ENCODE data around the gene LPAR3.

LPAR3 gene

DNA sequence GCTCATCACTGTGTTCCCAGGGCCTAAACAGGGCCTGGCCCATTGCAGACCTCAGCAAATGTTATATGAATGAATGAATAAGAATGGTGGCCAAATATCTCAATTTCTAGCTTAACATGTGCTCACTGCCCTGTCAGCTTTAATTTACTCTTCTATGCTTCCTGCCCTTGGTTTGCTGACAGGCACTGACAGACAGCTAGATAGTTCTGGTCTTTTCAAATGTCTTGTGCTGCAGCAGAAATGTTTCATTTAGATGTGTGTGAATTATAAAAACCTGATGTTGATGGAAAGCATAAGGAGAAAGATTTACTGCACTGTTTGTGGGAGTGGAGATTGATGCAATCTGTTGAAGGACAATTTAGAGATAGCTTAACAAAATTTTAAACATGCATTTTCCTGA is 48.9 kb downstream of the LPAR3 start:
- Histone ChIP-seq H3K79me2 (ENCODE audit: low read length) (no peaks in the 10 kb centered on the region), H2AFZ (ENCODE audit: low read length) (no peak overlapping the region), H3K4me2 (ENCODE audit: low read depth, low read length) (no peak overlapping the region), H3K9me2 (replicated peaks; ENCODE audit: insufficient read depth, low read length) (no peaks in the 10 kb centered on the region), H3K4me3 (ENCODE audit: low read length) (no peak overlapping the region), H3K27me3 (replicated peaks; ENCODE audit: insufficient read depth, low read length) (no peaks in the 10 kb centered on the region), H3K36me3 (replicated peaks; ENCODE audit: insufficient read depth, low read length) (no peaks in the 10 kb centered on the region), H3K9ac (ENCODE audit: low read length) (no peak overlapping the region), H4K20me1 (ENCODE audit: insufficient read depth, low read length) (no peaks in the 10 kb centered on the region), H3K4me1 (ENCODE audit: low read length) (no peaks in the 10 kb centered on the region), H3K27ac (ENCODE audit: low read length) (no peak overlapping the region), H3K9me3 (replicated peaks; ENCODE audit: insufficient read depth, low read length) (no peaks in the 10 kb centered on the region), H3F3A (ENCODE audit: insufficient read depth, low read length) (no peaks in the 10 kb centered on the region)
- no peak for DNase-seq
- no peak for TF ChIP-seq EZH2phosphoT487 (IDR thresholded peaks at IDR 0.05; ENCODE audit: low read length)
- TF ChIP-seq EZH2 (optimal IDR thresholded peaks at IDR 0.05; ENCODE audit: low read depth, low read length), result no peak
- TF ChIP-seq, protein P1, sequence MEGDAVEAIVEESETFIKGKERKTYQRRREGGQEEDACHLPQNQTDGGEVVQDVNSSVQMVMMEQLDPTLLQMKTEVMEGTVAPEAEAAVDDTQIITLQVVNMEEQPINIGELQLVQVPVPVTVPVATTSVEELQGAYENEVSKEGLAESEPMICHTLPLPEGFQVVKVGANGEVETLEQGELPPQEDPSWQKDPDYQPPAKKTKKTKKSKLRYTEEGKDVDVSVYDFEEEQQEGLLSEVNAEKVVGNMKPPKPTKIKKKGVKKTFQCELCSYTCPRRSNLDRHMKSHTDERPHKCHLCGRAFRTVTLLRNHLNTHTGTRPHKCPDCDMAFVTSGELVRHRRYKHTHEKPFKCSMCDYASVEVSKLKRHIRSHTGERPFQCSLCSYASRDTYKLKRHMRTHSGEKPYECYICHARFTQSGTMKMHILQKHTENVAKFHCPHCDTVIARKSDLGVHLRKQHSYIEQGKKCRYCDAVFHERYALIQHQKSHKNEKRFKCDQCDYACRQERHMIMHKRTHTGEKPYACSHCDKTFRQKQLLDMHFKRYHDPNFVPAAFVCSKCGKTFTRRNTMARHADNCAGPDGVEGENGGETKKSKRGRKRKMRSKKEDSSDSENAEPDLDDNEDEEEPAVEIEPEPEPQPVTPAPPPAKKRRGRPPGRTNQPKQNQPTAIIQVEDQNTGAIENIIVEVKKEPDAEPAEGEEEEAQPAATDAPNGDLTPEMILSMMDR (IDR thresholded peaks at IDR 0.05; ENCODE audit: low read length), result no peak

DNA sequence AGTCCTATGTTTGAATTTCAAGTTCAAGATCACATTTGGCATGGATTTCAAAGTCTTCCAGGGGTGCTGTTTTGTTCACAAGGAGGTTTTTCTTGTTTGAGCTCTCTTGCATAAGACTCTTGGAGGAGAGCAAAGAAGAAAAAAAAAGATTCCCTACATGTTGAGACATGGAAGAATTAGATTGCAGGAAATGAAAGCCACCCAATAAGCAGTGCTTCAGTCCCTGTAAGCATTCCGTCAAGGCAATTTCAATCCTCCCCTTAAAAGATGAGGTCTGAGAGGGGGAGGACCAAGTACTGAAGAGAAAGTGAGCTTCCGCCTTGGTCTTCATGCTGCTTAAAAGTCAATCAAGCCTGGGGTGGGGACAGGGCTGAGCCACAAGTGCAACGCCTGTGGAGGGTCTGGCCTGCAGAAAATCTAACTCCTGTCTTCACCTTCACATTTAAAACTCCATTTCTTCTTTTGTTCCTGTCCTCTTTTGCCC is 50.2 kb downstream of the LPAR3 start:
- H3K9me3 ChIP-seq (replicated peaks; ENCODE audit: insufficient read depth, low read length), result no peaks in the 10 kb centered on the region
- no peaks in the 10 kb centered on the region for H4K20me1 ChIP-seq (ENCODE audit: insufficient read depth, low read length)
- no peak overlapping the region for H3K9ac ChIP-seq (ENCODE audit: low read length)
- no peak overlapping the region for H3K4me2 ChIP-seq (ENCODE audit: low read depth, low read length)
- no peak for DNase-seq
- no peaks in the 10 kb centered on the region for H3F3A ChIP-seq (ENCODE audit: insufficient read depth, low read length)
- no peak overlapping the region for H3K4me3 ChIP-seq (ENCODE audit: low read length)
- H3K36me3 ChIP-seq (replicated peaks; ENCODE audit: insufficient read depth, low read length), result no peaks in the 10 kb centered on the region
- H3K9me2 ChIP-seq (replicated peaks; ENCODE audit: insufficient read depth, low read length), result no peaks in the 10 kb centered on the region
- no peak overlapping the region for H2AFZ ChIP-seq (ENCODE audit: low read length)
- H3K27me3 ChIP-seq (replicated peaks; ENCODE audit: insufficient read depth, low read length), result no peaks in the 10 kb centered on the region
- no peak for TF ChIP-seq EZH2 (optimal IDR thresholded peaks at IDR 0.05; ENCODE audit: low read depth, low read length)
- no peak for TF ChIP-seq EZH2phosphoT487 (IDR thresholded peaks at IDR 0.05; ENCODE audit: low read length)
- TF ChIP-seq, protein P1 (IDR thresholded peaks at IDR 0.05; ENCODE audit: low read length), result no peak
- H3K27ac ChIP-seq (ENCODE audit: low read length), result no peak overlapping the region
- no peaks in the 10 kb centered on the region for H3K79me2 ChIP-seq (ENCODE audit: low read length)
- H3K4me1 ChIP-seq (ENCODE audit: low read length), result no peaks in the 10 kb centered on the region

DNA sequence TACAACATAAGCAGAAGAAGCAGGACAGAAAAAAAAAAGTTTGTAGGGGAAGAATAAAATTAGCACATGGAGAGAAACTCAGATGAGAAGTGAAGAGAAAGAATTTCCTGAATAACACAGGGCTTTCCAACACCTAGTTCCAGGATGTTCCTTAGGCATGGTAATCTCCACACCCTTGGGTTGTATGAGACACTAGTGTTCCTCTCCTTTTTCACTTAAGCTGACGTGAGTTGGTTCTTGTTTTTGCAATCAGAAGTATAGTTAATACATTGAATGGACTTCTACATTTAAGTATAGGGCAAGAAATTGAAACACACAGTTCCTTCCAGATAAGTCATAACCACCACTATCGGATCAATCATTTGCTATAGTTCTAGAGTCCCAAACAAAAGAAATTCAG is 51.0 kb downstream of the LPAR3 start:
- H3K79me2 ChIP-seq (ENCODE audit: low read length), result no peaks in the 10 kb centered on the region
- H3K36me3 ChIP-seq (replicated peaks; ENCODE audit: insufficient read depth, low read length), result no peaks in the 10 kb centered on the region
- H2AFZ ChIP-seq (ENCODE audit: low read length), result no peak overlapping the region
- no peaks in the 10 kb centered on the region for H3F3A ChIP-seq (ENCODE audit: insufficient read depth, low read length)
- H3K9me3 ChIP-seq (replicated peaks; ENCODE audit: insufficient read depth, low read length), result no peaks in the 10 kb centered on the region
- no peaks in the 10 kb centered on the region for H3K9me2 ChIP-seq (replicated peaks; ENCODE audit: insufficient read depth, low read length)
- H4K20me1 ChIP-seq (ENCODE audit: insufficient read depth, low read length), result no peaks in the 10 kb centered on the region
- H3K27ac ChIP-seq (ENCODE audit: low read length), result no peak overlapping the region
- no peak overlapping the region for H3K4me3 ChIP-seq (ENCODE audit: low read length)
- no peak overlapping the region for H3K4me2 ChIP-seq (ENCODE audit: low read depth, low read length)
- no peaks in the 10 kb centered on the region for H3K27me3 ChIP-seq (replicated peaks; ENCODE audit: insufficient read depth, low read length)
- H3K4me1 ChIP-seq (ENCODE audit: low read length), result no peaks in the 10 kb centered on the region
- no peak for DNase-seq
- TF ChIP-seq, protein P1 (IDR thresholded peaks at IDR 0.05; ENCODE audit: low read length), result no peak
- TF ChIP-seq EZH2phosphoT487 (IDR thresholded peaks at IDR 0.05; ENCODE audit: low read length) (no peak), EZH2 (optimal IDR thresholded peaks at IDR 0.05; ENCODE audit: low read depth, low read length) (no peak)
- H3K9ac ChIP-seq (ENCODE audit: low read length), result no peak overlapping the region

Measured in MM.1S (cell line).